ENCODE results near the gene RUBCNL.

DNA sequence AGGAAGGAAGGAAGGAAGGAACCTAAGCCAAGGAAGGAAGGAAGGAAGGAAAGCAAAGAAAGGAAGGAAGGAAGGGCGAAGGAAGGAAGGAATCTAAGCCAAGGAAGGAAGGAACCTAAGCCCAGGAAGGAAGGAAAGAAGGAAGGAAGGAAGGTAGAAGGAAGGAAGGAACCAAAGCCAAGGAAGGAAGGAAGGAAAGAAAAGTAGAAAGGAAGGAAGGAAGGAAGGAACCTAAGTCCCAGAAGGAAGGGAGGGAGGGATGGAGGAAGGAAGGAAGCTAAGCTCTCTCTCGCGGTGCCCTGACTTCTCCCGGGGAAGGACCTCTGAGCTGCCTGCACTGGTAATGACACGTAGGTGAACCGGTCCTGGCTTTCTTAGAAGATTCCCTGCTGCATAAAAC lies 1.3 kb upstream of the RUBCNL start:
- TF ChIP-seq, protein P1, sequence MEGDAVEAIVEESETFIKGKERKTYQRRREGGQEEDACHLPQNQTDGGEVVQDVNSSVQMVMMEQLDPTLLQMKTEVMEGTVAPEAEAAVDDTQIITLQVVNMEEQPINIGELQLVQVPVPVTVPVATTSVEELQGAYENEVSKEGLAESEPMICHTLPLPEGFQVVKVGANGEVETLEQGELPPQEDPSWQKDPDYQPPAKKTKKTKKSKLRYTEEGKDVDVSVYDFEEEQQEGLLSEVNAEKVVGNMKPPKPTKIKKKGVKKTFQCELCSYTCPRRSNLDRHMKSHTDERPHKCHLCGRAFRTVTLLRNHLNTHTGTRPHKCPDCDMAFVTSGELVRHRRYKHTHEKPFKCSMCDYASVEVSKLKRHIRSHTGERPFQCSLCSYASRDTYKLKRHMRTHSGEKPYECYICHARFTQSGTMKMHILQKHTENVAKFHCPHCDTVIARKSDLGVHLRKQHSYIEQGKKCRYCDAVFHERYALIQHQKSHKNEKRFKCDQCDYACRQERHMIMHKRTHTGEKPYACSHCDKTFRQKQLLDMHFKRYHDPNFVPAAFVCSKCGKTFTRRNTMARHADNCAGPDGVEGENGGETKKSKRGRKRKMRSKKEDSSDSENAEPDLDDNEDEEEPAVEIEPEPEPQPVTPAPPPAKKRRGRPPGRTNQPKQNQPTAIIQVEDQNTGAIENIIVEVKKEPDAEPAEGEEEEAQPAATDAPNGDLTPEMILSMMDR (IDR thresholded peaks at IDR 0.05), result no peak
- TF ChIP-seq POLR2AphosphoS5 (IDR thresholded peaks at IDR 0.05; ENCODE audit: insufficient read depth in 1 of 2, low read depth in 1 of 2) (no peak), POLR2A (IDR thresholded peaks at IDR 0.05) (no peak)
